ENCODE measurements around the gene PDCD1LG2. TPM values are rescaled to one million over a fixed set of nuclear protein-coding genes. Genes with fewer than 3 reads are reported as not detected.

Gene PDCD1LG2
- total RNA-seq, 1 donor from 2014 or later: not detected

GRCh38 chr9:5574097-5574496, 63.8 kb downstream of the PDCD1LG2 start:
- Mint-ChIP-seq H3K4me3 (ENCODE audit: unreplicated experiment) (no peak overlapping the region), H3K9me3 (ENCODE audit: unreplicated experiment) (no peaks in the 10 kb centered on the region), H3K36me3 (ENCODE audit: unreplicated experiment) (no peaks in the 10 kb centered on the region), H3K27ac (ENCODE audit: unreplicated experiment) (no peak overlapping the region), H3K4me1 (ENCODE audit: low read depth, unreplicated experiment) (peaks cover 6% of the 10 kb centered on the region), H3K27me3 (ENCODE audit: unreplicated experiment) (peaks cover 1% of the 10 kb centered on the region)
- DNase-seq: no peak
- TF ChIP-seq, protein P1, sequence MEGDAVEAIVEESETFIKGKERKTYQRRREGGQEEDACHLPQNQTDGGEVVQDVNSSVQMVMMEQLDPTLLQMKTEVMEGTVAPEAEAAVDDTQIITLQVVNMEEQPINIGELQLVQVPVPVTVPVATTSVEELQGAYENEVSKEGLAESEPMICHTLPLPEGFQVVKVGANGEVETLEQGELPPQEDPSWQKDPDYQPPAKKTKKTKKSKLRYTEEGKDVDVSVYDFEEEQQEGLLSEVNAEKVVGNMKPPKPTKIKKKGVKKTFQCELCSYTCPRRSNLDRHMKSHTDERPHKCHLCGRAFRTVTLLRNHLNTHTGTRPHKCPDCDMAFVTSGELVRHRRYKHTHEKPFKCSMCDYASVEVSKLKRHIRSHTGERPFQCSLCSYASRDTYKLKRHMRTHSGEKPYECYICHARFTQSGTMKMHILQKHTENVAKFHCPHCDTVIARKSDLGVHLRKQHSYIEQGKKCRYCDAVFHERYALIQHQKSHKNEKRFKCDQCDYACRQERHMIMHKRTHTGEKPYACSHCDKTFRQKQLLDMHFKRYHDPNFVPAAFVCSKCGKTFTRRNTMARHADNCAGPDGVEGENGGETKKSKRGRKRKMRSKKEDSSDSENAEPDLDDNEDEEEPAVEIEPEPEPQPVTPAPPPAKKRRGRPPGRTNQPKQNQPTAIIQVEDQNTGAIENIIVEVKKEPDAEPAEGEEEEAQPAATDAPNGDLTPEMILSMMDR (IDR thresholded peaks at IDR 0.05; ENCODE audit: partially characterized antibody, unreplicated experiment): no peak

DNA sequence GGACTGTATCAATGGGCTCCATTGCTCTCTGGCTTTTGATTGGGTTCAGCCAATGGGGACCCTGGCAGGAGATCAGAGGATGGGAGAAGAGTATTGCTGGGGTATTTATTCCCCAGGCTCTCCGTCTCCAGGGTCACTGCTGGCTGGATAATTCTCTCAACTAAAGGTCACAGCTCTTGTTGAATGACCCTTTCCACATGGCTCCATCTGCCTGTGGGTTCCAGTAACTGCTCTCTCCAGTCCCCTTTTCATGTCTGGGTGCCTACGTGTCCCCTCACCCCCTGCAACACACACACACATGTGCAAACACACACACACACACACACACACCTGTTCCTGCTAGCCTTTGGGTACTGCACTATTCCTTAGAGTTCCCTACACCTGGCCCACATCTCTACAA, 64.7 kb downstream of the PDCD1LG2 start:
- TF ChIP-seq, protein P1 (IDR thresholded peaks at IDR 0.05; ENCODE audit: partially characterized antibody, unreplicated experiment): no peak
- peaks cover 1% of the 10 kb centered on the region for H3K27me3 Mint-ChIP-seq (ENCODE audit: unreplicated experiment)
- no peak for DNase-seq

GRCh38 chr9:5577225-5577624, 66.9 kb downstream of the PDCD1LG2 start:
- peaks cover 1% of the 10 kb centered on the region for H3K9me3 Mint-ChIP-seq (ENCODE audit: unreplicated experiment)
- peaks cover 4% of the 10 kb centered on the region for H3K27me3 Mint-ChIP-seq (ENCODE audit: unreplicated experiment)
- no peaks in the 10 kb centered on the region for H3K36me3 Mint-ChIP-seq (ENCODE audit: unreplicated experiment)

More for the DNA sequence above, 64.7 kb downstream of the PDCD1LG2 start:
- no peak overlapping the region for H3K4me3 Mint-ChIP-seq (ENCODE audit: unreplicated experiment)
- H3K27ac Mint-ChIP-seq (ENCODE audit: unreplicated experiment): no peak overlapping the region
- no peaks in the 10 kb centered on the region for H3K9me3 Mint-ChIP-seq (ENCODE audit: unreplicated experiment)
- H3K36me3 Mint-ChIP-seq (ENCODE audit: unreplicated experiment): no peaks in the 10 kb centered on the region
- H3K4me1 Mint-ChIP-seq (ENCODE audit: low read depth, unreplicated experiment): peaks cover 6% of the 10 kb centered on the region

GRCh38 chr9:5578018-5578697, 67.8 kb downstream of the PDCD1LG2 start:
- Mint-ChIP-seq H3K27ac (ENCODE audit: unreplicated experiment) (no peak overlapping the region), H3K36me3 (ENCODE audit: unreplicated experiment) (no peaks in the 10 kb centered on the region)
- TF ChIP-seq, protein P1 (IDR thresholded peaks at IDR 0.05; ENCODE audit: partially characterized antibody, unreplicated experiment): no peak

More at GRCh38 chr9:5577225-5577624, 66.9 kb downstream of the PDCD1LG2 start:
- TF ChIP-seq, protein P1 (IDR thresholded peaks at IDR 0.05; ENCODE audit: partially characterized antibody, unreplicated experiment): no peak
- H3K4me1 Mint-ChIP-seq (ENCODE audit: low read depth, unreplicated experiment): peaks cover 6% of the 10 kb centered on the region
- H3K4me3 Mint-ChIP-seq (ENCODE audit: unreplicated experiment): no peak overlapping the region
- no peak overlapping the region for H3K27ac Mint-ChIP-seq (ENCODE audit: unreplicated experiment)
- no peak for DNase-seq

GRCh38 chr9:5578698-5579085, 68.4 kb downstream of the PDCD1LG2 start:
- H3K36me3 Mint-ChIP-seq (ENCODE audit: unreplicated experiment): no peaks in the 10 kb centered on the region
- DNase-seq: no peak
- H3K4me1 Mint-ChIP-seq (ENCODE audit: low read depth, unreplicated experiment): peaks cover 6% of the 10 kb centered on the region
- peaks cover 2% of the 10 kb centered on the region for H3K27me3 Mint-ChIP-seq (ENCODE audit: unreplicated experiment)
- H3K4me3 Mint-ChIP-seq (ENCODE audit: unreplicated experiment): no peak overlapping the region
- no peak overlapping the region for H3K27ac Mint-ChIP-seq (ENCODE audit: unreplicated experiment)
- peaks cover 1% of the 10 kb centered on the region for H3K9me3 Mint-ChIP-seq (ENCODE audit: unreplicated experiment)
- TF ChIP-seq, protein P1 (IDR thresholded peaks at IDR 0.05; ENCODE audit: partially characterized antibody, unreplicated experiment): no peak

More at GRCh38 chr9:5578018-5578697, 67.8 kb downstream of the PDCD1LG2 start:
- peaks cover 2% of the 10 kb centered on the region for H3K27me3 Mint-ChIP-seq (ENCODE audit: unreplicated experiment)
- peaks cover 6% of the 10 kb centered on the region for H3K4me1 Mint-ChIP-seq (ENCODE audit: low read depth, unreplicated experiment)
- no peak overlapping the region for H3K4me3 Mint-ChIP-seq (ENCODE audit: unreplicated experiment)
- DNase-seq: no peak
- peaks cover 1% of the 10 kb centered on the region for H3K9me3 Mint-ChIP-seq (ENCODE audit: unreplicated experiment)
